NCI-H1930 (cell line): ENCODE results near the gene EVA1B.

ENCODE experiments used
- DNase-seq, 2 experiments: peaks; one replicate each; lab custom pipeline; 2025; lab: John Stamatoyannopoulos, UW

Gene EVA1B

DNA sequence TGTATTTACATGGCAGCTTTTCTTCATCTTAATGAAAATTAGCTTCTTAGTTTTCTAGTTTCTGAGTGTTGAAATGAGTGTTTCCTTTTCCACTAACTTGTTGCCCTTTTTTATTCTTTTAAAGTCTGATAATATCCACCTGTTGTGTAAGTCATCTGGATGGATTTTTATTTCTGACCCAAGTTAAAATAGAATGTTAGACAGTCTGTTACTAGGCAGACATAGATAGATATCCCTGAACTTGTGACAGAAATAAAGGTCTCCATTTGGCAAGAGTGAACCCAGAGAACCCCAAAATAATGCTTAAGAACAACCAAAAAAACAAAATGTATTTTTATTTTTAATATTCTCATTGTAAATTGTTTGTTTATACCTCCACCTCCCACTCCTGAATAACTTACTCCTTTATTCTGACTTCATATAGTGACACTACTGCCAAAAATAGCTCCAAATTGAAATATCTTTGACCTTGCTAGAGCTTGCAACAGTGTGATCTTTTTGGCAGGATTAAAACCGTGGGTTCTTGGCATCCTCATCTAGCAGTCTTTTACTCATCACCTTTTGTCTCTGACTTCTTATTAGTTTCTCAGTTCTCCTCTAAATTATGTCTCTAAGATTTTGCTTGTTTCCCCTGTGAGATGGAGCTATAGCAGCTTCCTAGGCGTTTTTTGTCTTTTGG, 44.2 kb downstream of the EVA1B start:
- no peak for DNase-seq

DNA sequence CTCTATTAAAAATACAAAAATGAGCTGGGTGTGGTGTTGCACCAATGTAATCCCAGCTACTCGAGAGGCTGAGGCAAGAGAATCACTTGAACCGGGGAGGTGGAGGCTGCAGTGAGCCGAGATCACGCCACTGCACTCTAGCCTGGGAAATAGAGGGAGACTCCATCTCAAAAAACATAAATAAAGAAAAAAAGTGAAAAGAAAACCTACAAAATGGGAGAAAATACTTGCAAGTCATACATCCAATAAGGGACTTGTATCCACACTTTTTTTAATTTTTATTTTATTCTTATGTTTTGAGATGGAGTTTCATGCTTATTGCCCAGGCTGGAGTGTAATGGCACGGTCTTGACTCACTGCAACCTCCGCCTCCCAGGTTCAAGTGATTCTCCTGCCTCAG, 46.8 kb downstream of the EVA1B start:
- no peak for DNase-seq

DNA sequence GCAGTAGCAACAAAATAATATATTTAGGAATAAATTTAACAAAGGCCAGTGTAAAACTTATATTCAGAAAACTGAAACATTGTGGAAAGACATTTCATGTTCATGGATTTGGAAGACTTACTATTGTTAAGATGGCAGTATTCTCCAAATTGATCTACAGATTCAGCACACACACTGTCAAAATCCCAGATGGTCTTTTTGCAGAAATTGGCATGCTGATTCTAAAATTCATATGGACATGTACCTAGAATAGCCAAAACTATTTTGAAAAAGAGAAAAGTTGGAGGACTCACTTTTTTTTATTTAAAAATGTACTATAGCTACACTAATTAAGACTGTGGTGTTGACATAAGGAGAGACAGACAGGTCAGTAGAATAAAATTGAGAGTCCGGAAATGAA, 49.2 kb downstream of the EVA1B start:
- DNase-seq, result no peak

- DNase-seq, result no peak
Measured at GRCh38 chr1:36273024-36273423, 50.4 kb downstream of the EVA1B start.
